Adipocyte (in vitro differentiated cells): ENCODE measurements around the gene ADAMTS8.

ENCODE experiments used
- DNase-seq: peaks from one replicate; pipeline ENCODE4 v3.0.0-alpha.2; 2015; ENCODE audit warnings: low read depth
- H3K27me3 ChIP-seq: replicated peaks from 2 replicates; pipeline ENCODE4 v1.7.0; 2013; ENCODE audit warnings: mild to moderate bottlenecking, low read length, moderate library complexity; ENCODE audit not compliant: control insufficient read depth, insufficient read depth
- H3K36me3 ChIP-seq: 2 replicates; pipeline ENCODE4 v1.7.0; 2013; ENCODE audit warnings: low read length, mild to moderate bottlenecking, moderate library complexity; ENCODE audit not compliant: control insufficient read depth, insufficient read depth, severe bottlenecking
- H3K4me1 ChIP-seq: 2 replicates; pipeline ENCODE4 v1.7.0; 2013; ENCODE audit warnings: mild to moderate bottlenecking, low read length, moderate library complexity; ENCODE audit not compliant: control insufficient read depth, insufficient read depth
- H3K4me3 ChIP-seq: 2 replicates; pipeline ENCODE4 v1.7.0; 2013; ENCODE audit warnings: mild to moderate bottlenecking, low read length, moderate library complexity
- H3K9ac ChIP-seq: 2 replicates; pipeline ENCODE4 v1.7.0; 2013; ENCODE audit warnings: mild to moderate bottlenecking, low read length, moderate library complexity
- H3K9me3 ChIP-seq: 2 replicates; pipeline ENCODE4 v1.7.0; 2013; ENCODE audit warnings: mild to moderate bottlenecking, low read length, moderate library complexity; ENCODE audit not compliant: control insufficient read depth

Gene ADAMTS8

DNA sequence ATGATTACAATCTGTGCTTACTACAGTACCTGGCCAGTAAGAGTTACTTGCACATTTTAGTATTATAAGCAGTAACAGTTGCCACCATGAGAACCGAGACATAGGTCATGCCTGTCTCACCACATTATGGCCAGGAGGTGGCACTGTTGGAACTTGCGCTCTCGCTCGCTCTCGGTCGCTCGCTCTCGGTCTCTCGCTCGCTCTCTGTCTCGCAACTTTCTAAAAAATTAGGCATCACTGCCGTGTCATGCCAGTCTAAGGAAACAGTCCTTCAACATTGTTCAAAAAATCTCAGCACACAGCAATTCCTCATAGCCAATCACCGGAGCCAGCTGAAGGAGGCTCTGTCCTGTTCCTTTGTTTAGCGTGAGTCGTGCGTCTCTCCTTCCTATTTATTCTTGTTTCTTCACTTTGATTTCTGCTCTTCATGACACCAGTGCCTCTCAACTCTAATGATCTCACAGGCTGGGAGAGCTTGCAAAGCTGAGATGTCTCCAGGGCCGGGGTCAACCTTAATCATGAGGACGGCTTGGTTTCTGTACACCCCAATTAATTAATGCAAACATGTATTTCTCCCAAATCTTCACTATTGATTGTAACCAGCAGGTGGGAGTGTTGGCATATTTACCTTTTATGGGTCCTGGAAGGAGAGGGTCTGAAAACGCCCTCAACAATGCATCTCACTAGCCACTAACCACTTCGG lies 6.3 kb upstream of the ADAMTS8 start:
- DNase-seq = peak; percentile 95
- peak overlapping the region; percentile 97 for H3K4me3 ChIP-seq
- H3K9me3 ChIP-seq = no peaks in the 10 kb centered on the region
- H3K4me1 ChIP-seq = peaks cover 26% of the 10 kb centered on the region
- no peaks in the 10 kb centered on the region for H3K36me3 ChIP-seq
- peaks cover 9% of the 10 kb centered on the region for H3K27me3 ChIP-seq
- peak overlapping the region; percentile 96 for H3K9ac ChIP-seq

DNA sequence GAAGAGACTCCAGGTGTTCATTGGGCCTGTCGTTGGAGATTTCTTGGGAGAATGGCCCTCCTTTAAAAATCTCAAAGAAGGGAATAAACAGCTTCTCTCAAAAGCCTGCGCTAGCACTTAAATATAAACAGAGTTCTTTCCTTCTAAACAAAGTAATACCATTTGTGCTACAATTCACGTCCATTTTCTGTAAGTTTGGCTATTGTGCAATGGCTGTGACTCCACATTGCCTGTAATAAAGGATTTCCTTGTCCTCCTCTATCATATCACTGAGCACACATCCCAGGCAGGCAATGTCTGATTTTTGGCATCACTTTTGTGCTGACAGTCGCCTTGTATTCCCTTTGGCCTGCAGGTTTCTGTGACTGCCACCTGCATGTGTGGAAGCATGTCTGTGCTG lies 4.9 kb upstream of the ADAMTS8 start:
- DNase-seq = no peak
- Histone ChIP-seq H3K4me3 (no peak overlapping the region), H3K9ac (no peak overlapping the region), H3K9me3 (no peaks in the 10 kb centered on the region), H3K36me3 (no peaks in the 10 kb centered on the region), H3K27me3 (peaks cover 21% of the 10 kb centered on the region), H3K4me1 (peaks cover 26% of the 10 kb centered on the region)

GRCh38 chr11:130431801-130432200 lies 3.4 kb upstream of the ADAMTS8 start:
- DNase-seq = peak; percentile 82
- no peaks in the 10 kb centered on the region for H3K9me3 ChIP-seq

GRCh38 chr11:130431331-130431773 lies 2.9 kb upstream of the ADAMTS8 start:
- H3K36me3 ChIP-seq = no peaks in the 10 kb centered on the region
- H3K4me1 ChIP-seq = peaks cover 29% of the 10 kb centered on the region
- DNase-seq = peak; percentile 88
- H3K9ac ChIP-seq = no peak overlapping the region
- H3K4me3 ChIP-seq = peak overlapping the region; percentile 48
- no peaks in the 10 kb centered on the region for H3K9me3 ChIP-seq
- H3K27me3 ChIP-seq = peaks cover 33% of the 10 kb centered on the region

More at GRCh38 chr11:130431801-130432200, 3.4 kb upstream of the ADAMTS8 start:
- Histone ChIP-seq H3K4me1 (peaks cover 29% of the 10 kb centered on the region), H3K9ac (no peak overlapping the region), H3K4me3 (peak overlapping the region; percentile 48), H3K27me3 (peaks cover 29% of the 10 kb centered on the region), H3K36me3 (no peaks in the 10 kb centered on the region)

- Histone ChIP-seq H3K27me3 (peaks cover 39% of the 10 kb centered on the region), H3K9me3 (no peaks in the 10 kb centered on the region)
These were observed 1.6 kb upstream of the ADAMTS8 start for GRCh38 chr11:130429983-130430382.

GRCh38 chr11:130429120-130429681 lies 792 bp upstream of the ADAMTS8 start:
- peaks cover 11% of the 10 kb centered on the region for H3K4me1 ChIP-seq
- H3K4me3 ChIP-seq = no peak overlapping the region
- peaks cover 45% of the 10 kb centered on the region for H3K27me3 ChIP-seq
- DNase-seq = no peak
- no peaks in the 10 kb centered on the region for H3K9me3 ChIP-seq
- no peak overlapping the region for H3K9ac ChIP-seq
- H3K36me3 ChIP-seq = no peaks in the 10 kb centered on the region

More at GRCh38 chr11:130429983-130430382, 1.6 kb upstream of the ADAMTS8 start:
- Histone ChIP-seq H3K36me3 (no peaks in the 10 kb centered on the region), H3K4me1 (peaks cover 16% of the 10 kb centered on the region), H3K4me3 (no peak overlapping the region), H3K9ac (no peak overlapping the region)
- DNase-seq = no peak

GRCh38 chr11:130427581-130428315 lies 661 bp downstream of the ADAMTS8 start:
- H3K9ac ChIP-seq = no peak overlapping the region
- H3K4me1 ChIP-seq = peaks cover 8% of the 10 kb centered on the region
- no peaks in the 10 kb centered on the region for H3K36me3 ChIP-seq
- DNase-seq = peak; percentile 39
- peak overlapping the region; percentile 37 for H3K4me3 ChIP-seq
- peaks cover 49% of the 10 kb centered on the region for H3K27me3 ChIP-seq
- no peaks in the 10 kb centered on the region for H3K9me3 ChIP-seq

DNA sequence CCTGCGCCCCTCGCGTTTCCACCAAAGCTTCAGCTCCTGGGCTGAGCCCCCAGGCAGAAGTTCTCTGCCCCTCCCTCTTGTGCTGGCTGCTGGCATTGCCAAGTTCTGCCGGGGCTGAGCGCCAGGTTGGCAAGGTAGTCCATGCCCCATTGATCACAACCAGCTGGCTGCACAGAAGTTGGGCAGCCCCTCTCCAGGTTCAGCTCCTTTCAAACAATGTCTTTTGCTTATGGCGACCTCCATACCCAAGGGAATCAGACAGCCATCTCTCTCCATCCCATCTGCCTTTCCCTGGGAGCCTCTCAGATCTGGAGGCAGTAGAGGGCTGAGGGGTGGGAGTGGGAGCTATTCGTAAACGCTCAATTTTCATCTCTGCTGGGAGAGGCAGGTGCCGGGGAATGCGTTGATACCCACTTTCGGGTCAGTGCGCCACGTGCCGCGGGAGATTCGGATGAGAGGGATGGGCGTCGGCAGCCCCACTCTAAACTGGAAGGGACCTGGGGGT lies 1.5 kb downstream of the ADAMTS8 start:
- no peak overlapping the region for H3K4me3 ChIP-seq
- DNase-seq = no peak
- H3K36me3 ChIP-seq = no peaks in the 10 kb centered on the region
- H3K9ac ChIP-seq = no peak overlapping the region
- peaks cover 49% of the 10 kb centered on the region for H3K27me3 ChIP-seq
- H3K9me3 ChIP-seq = no peaks in the 10 kb centered on the region
- H3K4me1 ChIP-seq = peaks cover 6% of the 10 kb centered on the region

GRCh38 chr11:130426223-130426836 lies 2.1 kb downstream of the ADAMTS8 start:
- peaks cover 49% of the 10 kb centered on the region for H3K27me3 ChIP-seq
- H3K4me1 ChIP-seq = peaks cover 2% of the 10 kb centered on the region

GRCh38 chr11:130425156-130425555 lies 3.3 kb downstream of the ADAMTS8 start:
- Histone ChIP-seq H3K36me3 (no peaks in the 10 kb centered on the region), H3K4me3 (no peak overlapping the region), H3K27me3 (peaks cover 44% of the 10 kb centered on the region), H3K9me3 (no peaks in the 10 kb centered on the region), H3K9ac (no peak overlapping the region), H3K4me1 (peaks cover 2% of the 10 kb centered on the region)
- DNase-seq = no peak

More at GRCh38 chr11:130426223-130426836, 2.1 kb downstream of the ADAMTS8 start:
- DNase-seq = no peak
- Histone ChIP-seq H3K4me3 (no peak overlapping the region), H3K9me3 (no peaks in the 10 kb centered on the region), H3K9ac (no peak overlapping the region), H3K36me3 (no peaks in the 10 kb centered on the region)
